GM19240 (cell line): Measurements from ENCODE around the gene RXFP1.

ENCODE experiments used
- DNase-seq: peaks from one replicate; pipeline ENCODE4 v3.0.0; 2011; ENCODE audit warnings: low spot score; ENCODE audit not compliant: insufficient read length

Gene RXFP1

DNA sequence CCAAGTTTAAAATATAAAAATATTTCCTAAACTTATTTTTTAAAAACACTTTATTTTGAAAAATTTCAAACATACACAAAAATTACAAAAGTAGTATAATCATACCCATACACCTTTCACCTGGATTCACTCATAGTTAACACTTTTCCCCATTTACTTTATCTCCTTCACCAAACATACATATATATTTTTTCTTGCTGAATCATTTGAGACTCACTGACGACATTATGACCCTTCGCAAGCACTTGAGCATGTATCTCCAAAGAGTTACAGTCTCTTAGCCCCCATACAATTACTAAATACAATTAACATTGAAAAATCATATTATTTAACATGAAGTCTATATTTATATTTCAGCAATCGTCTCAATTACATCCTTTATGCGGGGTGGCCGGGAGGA lies 19.8 kb downstream of the RXFP1 start:
- no peak for DNase-seq

DNA sequence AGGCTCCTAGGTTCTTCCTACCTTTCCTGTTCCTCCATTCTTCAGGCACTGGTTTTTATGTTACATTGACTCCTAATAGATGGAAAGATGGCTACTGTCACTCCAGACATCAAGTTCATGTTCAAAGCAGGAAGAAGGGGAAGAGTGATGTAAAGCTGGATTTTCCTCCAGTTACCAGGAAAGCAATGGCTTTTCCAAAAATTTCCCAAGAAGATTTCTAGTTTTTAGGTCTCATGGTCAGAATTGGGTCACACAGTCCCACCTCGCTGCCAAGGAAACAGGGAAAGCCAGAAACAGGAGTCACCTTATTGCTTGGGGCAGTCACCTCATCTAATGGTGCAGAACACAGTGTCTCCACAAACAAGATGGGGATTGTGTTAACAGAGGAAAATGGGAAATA lies 21.5 kb downstream of the RXFP1 start:
- DNase-seq, result no peak

DNA sequence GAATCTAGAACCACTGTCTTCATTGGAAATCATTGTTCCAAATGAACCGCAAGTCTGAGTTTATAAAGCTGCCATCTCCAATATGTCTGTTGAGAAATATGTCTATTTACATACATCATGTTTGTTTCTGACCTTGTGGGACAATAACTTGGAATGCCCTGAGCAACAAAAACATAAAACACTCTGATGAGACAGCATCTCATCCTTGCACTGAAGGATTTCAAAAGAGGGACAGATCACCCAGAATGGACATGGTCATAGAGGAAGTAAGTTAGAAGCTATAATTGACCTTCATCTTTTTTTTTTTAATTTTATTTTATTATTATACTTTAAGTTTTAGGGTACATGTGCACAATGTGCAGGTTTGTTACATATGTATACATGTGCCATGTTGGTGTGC lies 22.5 kb downstream of the RXFP1 start:
- no peak for DNase-seq

DNA sequence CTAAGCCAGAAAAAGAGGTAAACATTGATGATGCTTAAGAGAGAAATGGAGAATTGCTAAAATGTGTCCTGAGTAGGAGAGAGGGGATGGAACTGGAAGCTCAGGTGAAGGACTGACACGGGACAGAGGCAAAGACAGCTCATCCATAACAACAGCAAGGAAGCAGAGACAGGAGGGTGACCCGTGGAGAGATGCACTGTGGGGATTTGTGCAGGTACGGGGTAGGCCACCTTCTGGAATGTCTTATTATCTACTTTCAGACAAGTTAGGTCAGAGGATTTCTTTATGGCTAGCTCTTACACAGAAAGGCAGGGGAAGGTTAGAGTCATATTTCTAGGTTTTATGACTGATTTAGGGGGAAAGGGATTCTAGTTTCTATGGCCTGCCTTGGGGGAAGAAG lies 31.7 kb downstream of the RXFP1 start:
- DNase-seq, result no peak

DNA sequence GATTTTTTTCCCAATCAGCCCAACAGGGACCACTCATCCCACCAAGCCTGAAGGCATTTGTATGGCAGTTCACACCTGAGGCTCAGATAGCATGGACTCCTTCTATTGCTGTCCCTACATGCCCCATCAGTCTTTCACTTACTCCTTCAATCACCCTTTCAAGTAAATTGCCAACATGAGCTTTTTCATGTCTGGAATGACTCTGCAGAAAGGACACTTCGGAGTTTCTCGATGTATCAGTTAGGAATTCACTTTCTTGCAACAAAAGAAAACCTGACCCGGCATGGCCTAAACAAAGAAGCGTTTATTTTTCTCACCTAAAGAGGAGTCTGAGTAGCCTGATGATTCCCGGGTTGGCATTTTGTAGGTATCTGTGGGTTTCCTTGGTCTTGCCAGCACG lies 38.6 kb downstream of the RXFP1 start:
- no peak for DNase-seq

DNA sequence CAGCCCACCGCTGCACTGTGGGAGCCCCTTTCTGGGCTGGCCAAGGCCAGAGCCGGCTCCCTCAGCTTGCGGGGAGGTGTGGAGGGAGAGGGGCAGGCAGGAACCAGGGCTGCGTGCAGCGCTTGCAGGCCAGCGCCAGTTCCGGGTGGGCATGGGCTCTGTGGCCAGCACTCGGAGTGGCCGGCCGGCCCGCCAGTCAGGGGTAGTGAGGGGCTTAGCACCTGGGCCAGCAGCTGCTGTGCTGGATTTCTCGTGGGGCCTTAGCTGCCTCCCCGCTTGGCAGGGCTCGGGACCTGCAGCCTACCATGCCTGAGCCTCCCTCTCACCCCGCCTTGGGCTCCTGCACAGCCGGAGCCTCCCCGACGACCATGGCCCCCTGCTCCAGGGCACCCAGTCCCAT lies 45.2 kb downstream of the RXFP1 start:
- no peak for DNase-seq

DNA sequence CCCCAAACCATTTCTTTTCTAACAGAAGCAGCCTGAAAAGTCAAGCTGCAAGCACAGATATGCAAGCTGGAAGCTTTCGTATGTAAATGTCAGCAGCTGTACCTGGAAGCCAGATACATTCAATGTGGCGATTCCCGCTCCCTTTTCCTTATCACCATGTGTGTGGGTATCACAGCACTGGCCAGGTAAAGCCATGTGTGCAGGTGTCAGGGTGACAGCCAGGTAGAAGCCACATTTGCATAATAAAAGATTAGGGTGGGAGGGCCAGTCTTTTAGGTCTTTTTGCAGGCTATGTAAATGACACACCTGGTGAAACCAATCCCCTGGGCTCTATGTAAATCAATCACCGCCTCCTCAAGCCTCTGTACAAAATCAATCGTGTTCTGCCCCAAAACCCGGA lies 50.1 kb downstream of the RXFP1 start:
- no peak for DNase-seq

DNA sequence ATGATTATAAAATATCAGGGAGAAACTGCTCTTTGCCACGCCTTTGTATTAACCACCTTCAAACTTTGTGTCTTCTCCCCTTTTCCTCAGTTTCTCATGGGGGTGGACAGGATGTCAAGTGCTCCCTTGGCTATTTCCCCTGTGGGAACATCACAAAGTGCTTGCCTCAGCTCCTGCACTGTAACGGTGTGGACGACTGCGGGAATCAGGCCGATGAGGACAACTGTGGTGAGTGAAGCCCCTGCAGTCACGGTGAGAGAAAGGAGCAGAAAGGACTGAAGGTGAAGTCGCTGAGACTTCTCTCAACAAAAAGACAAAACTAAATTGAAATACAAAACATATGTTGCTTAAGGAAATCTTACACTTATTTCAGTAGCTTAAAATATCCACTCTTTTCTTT lies 50.9 kb downstream of the RXFP1 start:
- no peak for DNase-seq

DNA sequence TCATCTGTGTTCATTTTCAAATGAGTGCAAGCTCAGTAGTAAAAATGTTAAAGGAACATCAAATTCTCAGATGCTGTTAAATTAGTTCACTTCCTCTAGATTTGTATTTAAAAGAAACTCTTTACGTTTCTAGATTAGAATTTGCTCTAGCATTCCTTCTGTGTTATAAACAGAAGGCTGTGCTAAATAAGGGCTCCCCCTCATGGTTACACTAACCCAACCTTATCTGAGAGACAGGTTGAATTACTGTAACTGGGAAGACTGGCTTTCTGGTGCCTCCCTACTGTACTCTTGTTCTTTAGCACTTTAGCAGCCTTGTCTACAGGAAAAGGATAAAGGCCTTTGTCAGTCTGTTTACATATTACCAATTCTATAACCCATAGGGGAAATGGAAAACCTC lies 56.8 kb downstream of the RXFP1 start:
- no peak for DNase-seq

DNA sequence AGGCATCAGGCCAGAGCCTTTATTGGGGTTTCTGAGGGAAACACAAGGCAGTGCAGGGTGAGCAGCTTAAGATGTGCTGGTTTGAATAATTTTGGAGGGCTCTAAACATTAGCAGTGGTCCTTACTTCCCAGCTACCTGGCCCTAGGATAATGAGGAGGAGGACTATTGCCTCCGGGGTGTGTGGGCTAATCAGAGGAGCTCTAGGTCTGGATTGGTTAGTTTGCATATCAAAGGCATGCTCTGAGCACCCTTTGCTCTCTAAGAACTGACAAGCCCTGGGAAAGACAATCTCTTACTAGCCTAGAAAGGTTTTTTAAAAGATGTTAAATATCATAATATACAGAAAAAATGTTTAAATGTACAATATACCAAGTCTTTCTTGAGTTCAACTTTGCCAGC lies 58.4 kb downstream of the RXFP1 start:
- no peak for DNase-seq

DNA sequence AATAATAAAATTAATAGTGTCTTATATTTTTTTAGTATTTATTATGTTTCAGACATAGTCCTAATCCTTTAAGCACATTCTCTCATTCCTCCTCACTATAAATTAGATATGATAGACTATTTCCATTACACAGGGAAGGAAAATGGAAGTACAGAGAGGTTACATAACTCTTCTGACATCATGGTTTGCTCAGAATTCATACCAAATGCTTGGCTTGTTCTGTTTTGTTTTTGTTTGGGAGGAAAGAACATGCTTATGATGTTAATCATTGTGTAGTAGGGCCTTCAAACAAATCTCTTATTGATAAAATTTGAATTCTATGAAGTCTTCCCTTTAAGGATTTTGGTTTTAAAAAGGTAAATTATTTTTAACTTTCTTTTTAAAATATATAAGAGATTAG lies 59.5 kb downstream of the RXFP1 start:
- DNase-seq, result no peak

DNA sequence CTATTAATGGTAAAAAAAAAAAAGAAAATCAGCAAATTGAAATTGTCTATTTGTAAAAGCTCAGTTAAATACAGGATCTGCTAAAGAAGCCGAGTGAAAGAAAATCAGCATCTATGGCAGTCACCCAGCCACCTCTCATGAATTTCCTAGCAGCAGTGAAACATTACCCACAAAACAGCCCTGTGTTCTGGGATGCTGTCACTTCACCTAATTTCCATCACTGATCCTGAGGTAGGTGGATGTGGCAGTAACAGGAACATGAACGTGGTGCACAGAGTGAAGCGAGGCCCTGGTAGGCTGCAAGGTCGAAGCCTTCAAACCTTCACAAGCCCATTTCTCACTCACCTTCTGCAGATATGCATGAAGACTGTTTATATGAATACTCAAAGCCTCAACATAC lies 65.2 kb downstream of the RXFP1 start:
- DNase-seq, result no peak

DNA sequence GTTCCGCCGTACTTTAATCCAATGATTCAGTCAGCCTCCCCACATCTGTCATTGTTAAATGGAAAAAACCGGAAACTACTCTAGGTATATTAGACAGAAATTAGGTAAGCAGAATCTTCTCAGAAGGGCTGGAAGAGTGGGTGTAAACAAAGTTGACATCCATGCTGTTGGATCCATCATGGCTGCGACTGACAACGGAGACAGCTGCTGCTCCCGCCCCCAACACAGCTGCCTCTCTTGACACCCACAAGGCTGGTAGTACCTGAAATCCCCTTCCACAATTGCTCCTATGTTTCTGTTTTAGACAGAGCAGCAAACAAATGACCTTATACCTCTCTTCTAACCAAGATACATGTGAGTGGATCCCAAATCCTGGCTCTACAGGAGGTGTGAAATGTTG lies 66.6 kb downstream of the RXFP1 start:
- no peak for DNase-seq

DNA sequence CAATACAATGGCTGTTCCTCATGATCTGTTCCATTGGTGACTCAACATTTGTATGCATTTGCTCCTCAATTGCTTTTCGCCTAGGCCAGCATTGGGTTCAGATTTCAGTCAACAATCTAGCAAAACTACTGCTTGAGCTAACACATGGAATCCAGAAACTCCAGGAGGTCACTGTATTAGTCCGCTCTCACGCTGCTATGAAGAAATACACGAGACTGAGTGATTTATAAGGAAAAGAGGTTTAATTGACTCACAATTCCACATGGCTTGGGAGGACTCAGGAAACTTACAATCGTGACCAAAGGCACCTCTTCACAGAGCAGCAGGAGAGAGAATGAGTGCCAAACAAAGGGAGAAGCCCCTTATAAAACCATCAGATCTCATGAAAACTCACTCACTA lies 67.1 kb downstream of the RXFP1 start:
- no peak for DNase-seq

DNA sequence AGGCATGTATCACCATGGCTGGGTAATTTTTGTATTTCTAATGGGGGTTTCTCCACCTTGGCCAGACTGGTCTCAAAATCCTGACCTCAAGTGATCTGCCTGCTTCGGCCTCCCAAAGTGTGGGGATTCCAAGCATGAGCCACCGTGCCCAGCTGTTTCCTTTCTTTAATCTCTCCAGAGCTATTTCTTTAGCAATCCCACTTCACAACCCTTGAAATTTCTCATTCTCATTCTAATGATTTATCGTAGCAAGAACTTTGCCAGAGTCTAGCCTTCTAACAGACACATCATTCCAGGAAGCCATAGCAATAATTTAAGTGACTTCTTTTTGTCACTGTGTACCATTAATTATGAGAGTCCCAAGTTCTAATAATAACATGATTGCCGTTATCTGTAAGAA lies 68.6 kb downstream of the RXFP1 start:
- no peak for DNase-seq

DNA sequence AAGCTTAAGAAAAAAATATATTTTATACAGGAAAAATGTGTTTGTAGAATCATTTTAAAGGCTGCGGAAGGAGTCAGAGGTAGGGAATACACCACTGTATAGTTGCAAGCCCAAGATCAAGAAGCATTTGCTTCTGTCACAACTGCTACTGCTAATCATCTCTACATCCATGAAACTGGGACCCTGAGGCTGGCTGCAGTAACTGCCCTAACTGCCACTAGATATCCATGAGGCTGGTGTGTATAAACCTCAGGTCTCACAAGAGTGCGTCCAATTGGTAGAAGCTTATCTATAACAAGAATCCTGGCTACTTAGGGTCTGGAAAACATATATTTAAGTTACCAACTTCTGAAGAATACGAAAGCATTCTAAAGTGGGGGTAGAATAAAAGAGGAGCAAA lies 69.1 kb downstream of the RXFP1 start:
- DNase-seq, result no peak

DNA sequence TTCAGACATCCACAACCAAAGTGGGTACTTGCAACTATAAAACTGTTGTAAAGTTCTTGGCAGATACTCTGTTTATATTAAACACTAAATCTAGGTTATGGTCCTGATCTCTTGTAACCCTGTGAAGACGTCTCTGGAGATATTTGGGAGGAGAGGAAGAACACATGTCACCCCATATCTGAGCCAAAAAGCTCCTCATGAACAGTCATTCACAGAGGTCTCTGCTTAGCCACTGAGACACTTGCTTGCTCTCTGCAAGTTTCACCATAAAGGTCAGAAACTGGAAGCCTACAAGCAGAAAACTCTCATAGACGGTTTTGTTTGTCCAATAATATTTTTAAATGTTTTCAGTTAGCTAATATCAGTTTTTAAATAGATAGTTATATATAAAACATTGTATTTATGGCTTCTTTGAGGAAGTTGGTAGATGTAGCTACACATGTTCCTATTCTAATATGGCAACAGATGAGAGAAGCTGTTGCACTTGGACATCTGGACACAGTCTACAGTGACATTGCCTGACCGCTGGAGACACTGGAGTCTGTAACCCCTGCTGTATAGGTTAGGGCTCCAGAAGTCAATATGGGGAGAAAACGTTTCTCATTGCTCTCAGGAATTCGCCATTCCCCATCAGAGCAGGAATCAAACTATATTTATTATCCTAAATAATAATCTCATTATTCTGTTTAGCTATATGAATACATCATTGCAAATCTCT lies 76.4 kb downstream of the RXFP1 start:
- DNase-seq, result no peak

DNA sequence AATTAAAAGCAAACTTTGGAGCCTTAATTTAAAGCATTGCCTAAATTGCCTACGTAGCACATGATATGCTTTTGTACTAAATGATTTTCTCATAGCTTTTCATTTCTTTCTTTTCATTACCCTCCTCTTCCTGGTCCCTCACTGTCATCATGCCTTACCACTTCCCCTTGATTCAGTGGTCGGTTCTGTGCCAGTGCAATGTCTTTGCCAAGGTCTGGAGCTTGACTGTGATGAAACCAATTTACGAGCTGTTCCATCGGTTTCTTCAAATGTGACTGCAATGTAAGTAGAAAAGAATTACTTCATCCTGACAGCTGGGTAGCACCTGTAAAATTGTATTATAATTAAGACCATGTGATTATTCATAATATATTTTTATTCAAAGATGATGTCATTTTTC lies 77.5 kb downstream of the RXFP1 start:
- no peak for DNase-seq

DNA sequence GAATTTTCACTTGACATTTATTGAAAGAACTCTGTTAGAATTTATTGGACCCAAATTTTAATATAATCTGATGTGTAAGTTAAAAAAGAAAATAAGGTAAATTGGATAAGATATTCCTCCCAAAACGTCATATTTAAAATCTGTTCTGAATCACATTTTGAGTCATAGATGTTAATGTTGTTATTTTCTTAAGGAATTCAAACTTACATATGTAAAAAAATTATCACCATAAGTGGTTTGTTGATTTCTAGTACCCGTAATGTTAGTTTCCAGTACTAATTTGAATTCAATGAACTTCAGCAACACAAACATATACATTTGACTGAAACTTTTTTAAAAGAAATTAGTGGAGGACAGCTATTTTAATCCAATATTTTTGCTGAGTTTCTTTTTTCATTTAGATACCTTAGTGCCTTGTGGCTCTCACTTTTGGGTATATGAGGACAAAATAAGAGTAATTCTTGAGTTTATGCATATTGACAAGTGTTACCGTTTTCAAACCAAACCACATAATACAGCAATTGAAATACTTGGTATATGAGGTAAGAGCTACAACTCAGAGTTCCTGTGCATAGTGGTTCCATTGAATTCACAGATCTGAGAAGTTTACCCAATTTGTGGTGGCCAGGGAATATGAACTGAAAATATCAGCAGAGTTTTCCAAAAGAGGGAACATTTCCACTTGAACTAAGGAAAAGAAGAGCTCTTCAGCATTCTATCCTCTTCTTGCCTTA lies 78.2 kb downstream of the RXFP1 start:
- no peak for DNase-seq

DNA sequence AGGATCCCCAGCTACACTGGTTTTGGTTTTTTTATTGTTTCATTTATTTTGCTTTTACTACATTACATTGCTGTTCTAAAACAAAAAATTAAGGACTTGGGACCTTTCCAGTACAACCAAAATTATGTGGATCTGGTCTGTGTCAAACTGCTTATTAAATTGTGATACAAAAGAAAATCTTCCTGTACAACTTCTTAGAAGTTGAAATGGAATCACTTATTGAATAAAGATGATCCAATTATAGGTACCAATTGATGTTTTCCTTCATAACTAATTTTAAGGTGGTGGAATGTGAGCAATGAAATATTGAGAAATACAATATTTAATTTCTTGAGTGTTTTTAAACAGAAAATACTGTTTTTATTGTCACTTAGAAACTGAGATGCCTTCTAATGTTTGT lies 82.7 kb downstream of the RXFP1 start:
- no peak for DNase-seq

DNA sequence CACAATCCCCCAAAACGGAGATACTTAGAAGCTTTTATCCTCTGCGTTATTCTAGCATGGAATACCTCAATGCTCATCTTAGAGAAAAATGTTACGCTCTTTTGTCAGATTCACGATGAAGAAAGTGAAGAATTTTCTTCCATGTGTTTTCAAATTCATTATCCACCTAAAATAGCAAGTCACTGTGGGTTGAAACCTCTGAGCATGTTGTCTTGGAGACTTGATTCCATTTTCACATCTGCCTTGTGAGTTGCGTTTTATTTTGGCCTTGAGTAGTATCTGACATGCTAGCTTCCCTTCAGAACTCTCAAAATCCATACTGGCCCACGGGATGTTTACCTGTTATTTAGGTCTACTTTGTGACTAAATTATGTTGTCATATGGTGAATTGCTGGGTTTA lies 83.7 kb downstream of the RXFP1 start:
- DNase-seq, result no peak

DNA sequence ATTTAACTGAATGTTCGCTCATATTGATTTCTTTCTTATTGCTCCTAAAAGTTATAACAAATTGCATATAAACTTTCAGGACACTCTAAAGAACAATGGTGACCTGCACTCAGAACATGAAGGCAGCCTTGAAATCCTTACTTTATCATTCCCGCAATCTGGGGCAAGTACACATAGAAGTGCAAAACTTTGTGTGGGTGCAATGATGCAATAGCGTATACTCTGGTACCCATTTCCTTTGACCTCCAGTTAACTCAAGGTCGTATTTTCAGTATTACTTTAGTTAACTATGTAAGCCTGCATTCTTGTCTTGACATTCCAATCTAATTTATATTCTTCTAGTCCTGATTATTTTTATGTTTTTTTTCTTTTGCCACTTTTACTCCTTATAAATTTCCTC lies 85.3 kb downstream of the RXFP1 start:
- no peak for DNase-seq

DNA sequence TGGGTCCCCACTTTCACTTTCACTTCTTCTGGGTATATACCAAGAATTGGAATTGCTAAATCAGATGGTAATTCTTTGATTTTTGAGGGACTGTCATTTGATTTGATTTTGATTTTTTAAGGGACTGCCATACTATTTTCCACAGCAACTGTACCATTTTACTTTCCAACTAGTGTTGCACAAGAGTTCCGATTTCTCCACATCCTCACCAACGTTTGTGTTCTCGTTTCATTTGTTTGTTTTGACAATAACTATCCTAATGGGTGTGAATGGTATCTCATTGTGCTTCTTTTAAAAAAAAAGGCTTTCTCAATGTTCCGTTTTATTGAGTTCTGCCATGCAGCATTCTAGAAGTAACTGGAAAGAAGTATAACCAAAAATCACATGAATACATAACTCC lies 87.4 kb downstream of the RXFP1 start:
- DNase-seq, result no peak
